HepG2 (cell line): ENCODE results near the gene FABP1. TPM values are rescaled to one million over a fixed set of nuclear protein-coding genes. Genes with fewer than 3 reads are reported as not detected.
A peak's percentile ranks its signal among the peaks of the same experiment; 100 is the strongest.

Experiments used
- AFF4 ChIP-seq: sonication (generic); formaldehyde crosslinking; IDR thresholded peaks from 2 replicates; pipeline ENCODE4 v1.4.0; 2020; ENCODE audit warnings: missing genetic modification reagents
- ETS1 ChIP-seq: sonication (generic); formaldehyde crosslinking; IDR thresholded peaks from 2 replicates; pipeline ENCODE4 v1.4.0; 2020; ENCODE audit warnings: missing genetic modification reagents
- HNRNPL ChIP-seq: fragments of 200-400 bp; formaldehyde crosslinking; IDR thresholded peaks from 2 replicates; pipeline ENCODE4 v1.6.1; 2017; ENCODE audit warnings: mild to moderate bottlenecking, low read depth, low read length
- HOXD1 ChIP-seq: sonication (generic); formaldehyde crosslinking; IDR thresholded peaks from 2 replicates; pipeline ENCODE4 v1.5.0; 2020; ENCODE audit warnings: missing genetic modification reagents
- KLF13 ChIP-seq: sonication (generic); formaldehyde crosslinking; IDR thresholded peaks from 2 replicates; pipeline ENCODE4 v1.4.0; 2020; ENCODE audit warnings: mild to moderate bottlenecking, missing genetic modification reagents
- SNAI1 ChIP-seq: sonication (generic); formaldehyde crosslinking; IDR thresholded peaks from 2 replicates; pipeline ENCODE4 v1.5.0; 2020; ENCODE audit warnings: mild to moderate bottlenecking, missing genetic modification reagents, borderline replicate concordance
- SRY ChIP-seq: sonication (generic); formaldehyde crosslinking; IDR thresholded peaks from 2 replicates; pipeline ENCODE4 v1.8.0; 2022; ENCODE audit warnings: mild to moderate bottlenecking, missing genetic modification reagents
- TFAP4 ChIP-seq: sonication (generic); IDR thresholded peaks from 2 replicates; pipeline ENCODE4 v1.6.1; 2016; ENCODE audit warnings: low read depth, borderline replicate concordance
- ZBTB20 ChIP-seq: sonication (generic); formaldehyde crosslinking; IDR thresholded peaks from 2 replicates; pipeline ENCODE4 v1.8.1; 2023; ENCODE audit warnings: missing genetic modification reagents, low read depth, mild to moderate bottlenecking, borderline replicate concordance
- ZBTB49 ChIP-seq: sonication (generic); formaldehyde crosslinking; IDR thresholded peaks from 2 replicates; pipeline ENCODE4 v1.4.0; 2020; ENCODE audit warnings: missing genetic modification reagents, borderline replicate concordance
- ZNF772 ChIP-seq: sonication (generic); formaldehyde crosslinking; IDR thresholded peaks from 2 replicates; pipeline ENCODE4 v1.5.0; 2020; ENCODE audit warnings: mild to moderate bottlenecking, missing genetic modification reagents
- ZNF780A ChIP-seq: sonication (generic); formaldehyde crosslinking; IDR thresholded peaks from 2 replicates; pipeline ENCODE4 v1.8.0; 2022; ENCODE audit warnings: mild to moderate bottlenecking, missing genetic modification reagents, moderate library complexity
- polyA plus RNA-seq, 8 experiments: library from polyadenylated mRNA; depleted of rRNA in 3 of 8; stranded (reverse) in 7 of 8; unstranded in 1 of 8; fragments of >200 nt; fragmentation: Illumina TruSeq in 4 of 8; extraction: Trizol in 4 of 8; gene quantifications; 2 replicates each; pipeline versions ENCODE4 v1.2.1 to v1.2.3, GENCODE V29; 2011 to 2016; ENCODE audit warnings: low read depth in 4 of 8, missing spikeins in 1 of 8, mixed read lengths in 1 of 8; ENCODE audit not compliant: insufficient read depth in 1 of 8
- total RNA-seq, 5 experiments: library from RNA; depleted of rRNA; stranded (reverse); fragments of >200 nt; fragmentation: Illumina TruSeq; extraction: Trizol; gene quantifications; 2 replicates each; pipeline ENCODE4 v1.2.3, GENCODE V29; 2016; ENCODE audit warnings: low read depth in 1 of 5
- TF ChIP-seq, protein P1 (sequence below): sonication (generic); formaldehyde crosslinking; IDR thresholded peaks from 2 replicates; pipeline ENCODE4 v1.4.0; 2020; ENCODE audit warnings: missing genetic modification reagents, mild to moderate bottlenecking, borderline replicate concordance
- TF ChIP-seq, protein P2 (sequence below): sonication (generic); formaldehyde crosslinking; IDR thresholded peaks from 2 replicates; pipeline ENCODE4 v1.9.0; 2021; ENCODE audit warnings: missing genetic modification reagents, mild to moderate bottlenecking, borderline replicate concordance

The FABP1 gene
- total and polyA plus RNA-seq, 2 of the 13 experiments (the other 11 are each of a cell fraction or from before 2014, with no cell fraction given), result 644 to 1,608 TPM

DNA sequence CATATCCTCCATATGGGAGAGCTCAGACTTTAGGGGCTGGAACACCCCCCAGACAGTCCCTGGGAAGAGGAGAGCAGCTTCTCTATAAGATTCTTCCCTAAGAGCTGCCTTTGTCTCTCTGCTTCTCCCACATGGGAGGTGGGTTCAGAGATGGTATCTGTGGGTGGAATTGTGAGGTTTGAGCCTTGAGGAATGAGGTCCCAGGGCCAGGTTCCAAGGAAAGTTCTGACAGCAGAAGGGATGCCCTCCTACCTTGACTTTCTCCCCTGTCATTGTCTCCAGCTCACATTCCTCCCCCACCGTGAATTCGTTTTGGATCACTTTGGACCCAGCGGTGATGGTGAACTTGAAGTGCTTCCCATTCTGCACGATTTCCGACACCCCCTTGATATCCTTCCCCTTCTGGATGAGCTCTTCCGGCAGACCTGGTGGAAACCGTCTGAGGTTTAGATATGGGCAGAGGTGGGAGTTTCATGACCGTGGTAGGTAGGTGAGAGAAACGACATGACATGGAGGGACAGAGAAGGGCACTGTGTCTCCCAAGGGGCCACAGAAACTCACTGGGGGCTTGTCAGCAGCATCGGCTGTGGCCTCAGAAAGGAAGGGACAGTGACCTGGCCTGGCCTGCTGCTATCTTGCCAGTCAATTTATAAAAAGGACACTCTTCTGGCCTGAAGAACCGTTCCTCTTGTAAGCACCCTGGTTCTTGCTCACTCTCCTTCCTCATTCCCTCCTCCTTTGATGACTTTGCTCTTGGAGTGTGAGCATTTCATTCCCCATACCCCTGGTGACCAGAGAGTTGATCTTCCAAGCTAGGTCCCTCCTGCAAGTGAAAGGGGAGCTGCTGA, 1.7 kb downstream of the FABP1 start (continued):
- TF ChIP-seq, protein P1, sequence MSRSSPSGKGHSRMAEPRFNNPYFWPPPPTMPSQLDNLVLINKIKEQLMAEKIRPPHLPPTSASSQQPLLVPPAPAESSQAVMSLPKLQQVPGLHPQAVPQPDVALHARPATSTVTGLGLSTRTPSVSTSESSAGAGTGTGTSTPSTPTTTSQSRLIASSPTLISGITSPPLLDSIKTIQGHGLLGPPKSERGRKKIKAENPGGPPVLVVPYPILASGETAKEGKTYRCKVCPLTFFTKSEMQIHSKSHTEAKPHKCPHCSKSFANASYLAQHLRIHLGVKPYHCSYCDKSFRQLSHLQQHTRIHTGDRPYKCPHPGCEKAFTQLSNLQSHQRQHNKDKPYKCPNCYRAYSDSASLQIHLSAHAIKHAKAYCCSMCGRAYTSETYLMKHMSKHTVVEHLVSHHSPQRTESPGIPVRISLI (CRISPR knock-in tag), result no peak
- TF ChIP-seq ETS1 (CRISPR knock-in tag) (no peak), SNAI1 (CRISPR knock-in tag) (0 out of 2 replicates have a peak, but pooled peaks have one; percentile 9), SRY (CRISPR knock-in tag) (peak; percentile 68; the same call in 1 of the 2 replicates), TFAP4 (no peak), HOXD1 (CRISPR knock-in tag) (no peak), AFF4 (no peak; the same call in 1 of the 2 replicates), HNRNPL (no peak), KLF13 (CRISPR knock-in tag) (no peak), ZBTB49 (CRISPR knock-in tag) (no peak), ZNF772 (peak; percentile 75; the same call in 1 of the 2 replicates), ZBTB20 (no peak), ZNF780A (CRISPR knock-in tag) (no peak)
- TF ChIP-seq, protein P2, sequence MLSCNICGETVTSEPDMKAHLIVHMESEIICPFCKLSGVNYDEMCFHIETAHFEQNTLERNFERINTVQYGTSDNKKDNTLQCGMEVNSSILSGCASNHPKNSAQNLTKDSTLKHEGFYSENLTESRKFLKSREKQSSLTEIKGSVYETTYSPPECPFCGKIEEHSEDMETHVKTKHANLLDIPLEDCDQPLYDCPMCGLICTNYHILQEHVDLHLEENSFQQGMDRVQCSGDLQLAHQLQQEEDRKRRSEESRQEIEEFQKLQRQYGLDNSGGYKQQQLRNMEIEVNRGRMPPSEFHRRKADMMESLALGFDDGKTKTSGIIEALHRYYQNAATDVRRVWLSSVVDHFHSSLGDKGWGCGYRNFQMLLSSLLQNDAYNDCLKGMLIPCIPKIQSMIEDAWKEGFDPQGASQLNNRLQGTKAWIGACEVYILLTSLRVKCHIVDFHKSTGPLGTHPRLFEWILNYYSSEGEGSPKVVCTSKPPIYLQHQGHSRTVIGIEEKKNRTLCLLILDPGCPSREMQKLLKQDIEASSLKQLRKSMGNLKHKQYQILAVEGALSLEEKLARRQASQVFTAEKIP (CRISPR knock-in tag), result no peak
